ENCODE data around the gene ANKRD52. TPM values are rescaled to one million over a fixed set of nuclear protein-coding genes. Genes with fewer than 3 reads are reported as not detected.

The ANKRD52 gene
- total and polyA plus RNA-seq, 9 of the 15 experiments (the other 6 are each of a cell fraction or from before 2014, with no cell fraction given): 0.52 to 46.8 (median 7.9) TPM

DNA sequence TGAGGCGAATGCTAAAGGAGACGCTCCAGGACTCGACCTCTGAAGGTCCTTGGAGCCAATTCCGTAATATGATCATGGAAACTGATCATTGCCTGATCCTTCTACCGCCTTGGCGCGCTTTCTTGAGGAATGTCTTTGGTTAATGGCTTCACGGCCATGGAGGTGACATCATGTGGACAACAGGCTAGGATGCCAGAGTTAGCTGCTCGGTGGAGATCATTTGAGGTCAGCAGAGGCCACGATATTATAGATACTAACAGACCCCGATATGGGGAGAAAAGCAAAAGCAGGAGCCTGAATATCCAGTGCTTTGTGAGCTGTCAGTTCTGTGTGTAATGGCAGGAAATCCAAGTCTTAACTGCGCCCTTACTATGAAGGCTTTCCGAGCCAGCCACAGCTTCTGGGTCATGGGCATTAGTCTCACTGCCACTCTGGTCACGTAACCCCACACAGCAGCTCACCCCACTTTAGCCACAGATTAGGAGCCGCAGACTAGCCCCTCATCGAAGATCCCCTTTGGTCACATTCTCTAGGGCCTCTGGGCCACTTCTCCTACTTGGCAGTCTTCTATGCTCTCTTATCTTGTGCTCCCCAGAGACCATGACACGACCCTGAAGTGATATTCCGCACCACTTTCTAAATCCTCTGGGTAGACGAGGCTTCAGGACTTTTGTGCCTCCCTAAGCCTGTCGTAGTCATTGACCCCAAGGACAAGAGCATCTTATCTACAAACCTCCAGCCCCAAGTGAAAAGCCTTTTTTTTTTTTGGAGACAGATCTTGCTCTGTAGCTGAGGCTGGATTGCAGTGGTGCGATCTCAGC, 42.7 kb upstream of the ANKRD52 start (continued):
- TF ChIP-seq ZBTB12 (CRISPR knock-in tag; IDR thresholded peaks at IDR 0.05) (no peak), CHD2 (IDR thresholded peaks at IDR 0.05; ENCODE audit: low read depth, low read length) (no peak), DDX20 (tag; IDR thresholded peaks at IDR 0.05; ENCODE audit: low read depth) (no peak), GTF2E2 (tag; IDR thresholded peaks at IDR 0.05) (peak; percentile 85), PHB (CRISPR knock-in tag; IDR thresholded peaks at IDR 0.05) (no peak), PURB (CRISPR knock-in tag; IDR thresholded peaks at IDR 0.05; ENCODE audit: low read depth) (no peak), RBM15 (IDR thresholded peaks at IDR 0.05; ENCODE audit: insufficient read depth, low read length) (no peak), GABPA (tag; conservative IDR thresholded peaks at IDR 0.05; ENCODE audit: low read depth) (no peak), HEY1 (CRISPR knock-in tag; IDR thresholded peaks at IDR 0.05; ENCODE audit: borderline replicate concordance) (no peak), MBD2 (IDR thresholded peaks at IDR 0.05; ENCODE audit: borderline replicate concordance, low read depth) (0 out of 2 replicates have a peak, but pooled peaks have one; percentile 20), ELK3 (CRISPR knock-in tag; IDR thresholded peaks at IDR 0.05) (no peak), SAFB2 (IDR thresholded peaks at IDR 0.05; ENCODE audit: borderline replicate concordance, low read depth, low read length, severe bottlenecking) (no peak), ZNF282 (CRISPR knock-in tag; IDR thresholded peaks at IDR 0.05) (no peak), NR1H2 (CRISPR knock-in tag; IDR thresholded peaks at IDR 0.05) (no peak; the same call in 1 of the 2 replicates), AFF4 (CRISPR knock-in tag; IDR thresholded peaks at IDR 0.05) (no peak; the same call in 1 of the 2 replicates), CEBPB (tag; IDR thresholded peaks at IDR 0.05) (no peak)
- TF ChIP-seq, protein P1, sequence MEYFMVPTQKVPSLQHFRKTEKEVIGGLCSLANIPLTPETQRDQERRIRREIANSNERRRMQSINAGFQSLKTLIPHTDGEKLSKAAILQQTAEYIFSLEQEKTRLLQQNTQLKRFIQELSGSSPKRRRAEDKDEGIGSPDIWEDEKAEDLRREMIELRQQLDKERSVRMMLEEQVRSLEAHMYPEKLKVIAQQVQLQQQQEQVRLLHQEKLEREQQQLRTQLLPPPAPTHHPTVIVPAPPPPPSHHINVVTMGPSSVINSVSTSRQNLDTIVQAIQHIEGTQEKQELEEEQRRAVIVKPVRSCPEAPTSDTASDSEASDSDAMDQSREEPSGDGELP (CRISPR knock-in tag; IDR thresholded peaks at IDR 0.05; ENCODE audit: borderline replicate concordance): no peak
- TF ChIP-seq, protein P2, sequence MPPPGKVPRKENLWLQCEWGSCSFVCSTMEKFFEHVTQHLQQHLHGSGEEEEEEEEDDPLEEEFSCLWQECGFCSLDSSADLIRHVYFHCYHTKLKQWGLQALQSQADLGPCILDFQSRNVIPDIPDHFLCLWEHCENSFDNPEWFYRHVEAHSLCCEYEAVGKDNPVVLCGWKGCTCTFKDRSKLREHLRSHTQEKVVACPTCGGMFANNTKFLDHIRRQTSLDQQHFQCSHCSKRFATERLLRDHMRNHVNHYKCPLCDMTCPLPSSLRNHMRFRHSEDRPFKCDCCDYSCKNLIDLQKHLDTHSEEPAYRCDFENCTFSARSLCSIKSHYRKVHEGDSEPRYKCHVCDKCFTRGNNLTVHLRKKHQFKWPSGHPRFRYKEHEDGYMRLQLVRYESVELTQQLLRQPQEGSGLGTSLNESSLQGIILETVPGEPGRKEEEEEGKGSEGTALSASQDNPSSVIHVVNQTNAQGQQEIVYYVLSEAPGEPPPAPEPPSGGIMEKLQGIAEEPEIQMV (tag; conservative IDR thresholded peaks at IDR 0.05; ENCODE audit: low read depth): peak; percentile 28; the same call in 1 of the 2 replicates

All from K562 (cell line).